ENCODE data around the gene KCNK18.
"Not testable (repeated sequence)": the region's sequence is repeated elsewhere in the genome, so short reads cannot be mapped to it uniquely, and the experiment has no call there.

Gene KCNK18

GRCh38 chr10:117221156-117221711, 23.9 kb downstream of the KCNK18 start:
- DNase-seq (ENCODE audit: low spot score), result peak; percentile 42

- no peak for DNase-seq (ENCODE audit: low spot score)
Observed at GRCh38 chr10:117222552-117222951, 25.3 kb downstream of the KCNK18 start.

GRCh38 chr10:117222976-117223692, 25.8 kb downstream of the KCNK18 start:
- DNase-seq (ENCODE audit: low spot score), result no peak

GRCh38 chr10:117223693-117224430, 26.6 kb downstream of the KCNK18 start:
- no peak for DNase-seq (ENCODE audit: low spot score)

- no peak for DNase-seq (ENCODE audit: low spot score)
Observed at GRCh38 chr10:117224881-117225280, 27.6 kb downstream of the KCNK18 start.

- no peak for DNase-seq (ENCODE audit: low spot score)
Observed at GRCh38 chr10:117226813-117227451, 29.6 kb downstream of the KCNK18 start.

- DNase-seq (ENCODE audit: low spot score), result no peak
Observed at GRCh38 chr10:117228210-117228609, 30.9 kb downstream of the KCNK18 start.

GRCh38 chr10:117230107-117230506, 32.8 kb downstream of the KCNK18 start:
- DNase-seq (ENCODE audit: low spot score), result not testable (repeated sequence)

GRCh38 chr10:117237401-117237991, 40.2 kb downstream of the KCNK18 start:
- no peak for DNase-seq (ENCODE audit: low spot score)

GRCh38 chr10:117239051-117239450, 41.8 kb downstream of the KCNK18 start:
- no peak for DNase-seq (ENCODE audit: low spot score)

- DNase-seq (ENCODE audit: low spot score), result no peak
Observed at GRCh38 chr10:117239721-117240620, 42.7 kb downstream of the KCNK18 start.

GRCh38 chr10:117240621-117241529, 43.6 kb downstream of the KCNK18 start, which contains the start of gene SLC18A2:
Gene SLC18A2, plus strand, starts transcription at chr10:117241114. Its CDS starts 580 bp downstream, at chr10:117241694.
- no peak for DNase-seq (ENCODE audit: low spot score)

- no peak for DNase-seq (ENCODE audit: low spot score)
Observed at GRCh38 chr10:117241541-117242462, 44.5 kb downstream of the KCNK18 start.

- DNase-seq (ENCODE audit: low spot score), result no peak
Observed at GRCh38 chr10:117242463-117242832, 45.2 kb downstream of the KCNK18 start.

GRCh38 chr10:117246997-117247671, 49.8 kb downstream of the KCNK18 start:
- no peak for DNase-seq (ENCODE audit: low spot score)

GRCh38 chr10:117248750-117249465, 51.6 kb downstream of the KCNK18 start:
- no peak for DNase-seq (ENCODE audit: low spot score)

- no peak for DNase-seq (ENCODE audit: low spot score)
Observed at GRCh38 chr10:117249493-117250093, 52.3 kb downstream of the KCNK18 start.

Measured in LoVo (cell line).